Gastroesophageal sphincter (tissue), 3 donors: ENCODE data around the gene MTO1.

Experiments used
- EP300 ChIP-seq: sonication (generic); formaldehyde crosslinking; IDR thresholded peaks from one replicate; pipeline ENCODE4 v1.6.1; 2017; ENCODE audit warnings: antibody characterized with exemption, mild to moderate bottlenecking
- POLR2A ChIP-seq, 2 donors: fragments of 450-650 bp; IDR thresholded peaks; one replicate each; pipeline ENCODE4 v1.6.1; 2017; ENCODE audit warnings: antibody characterized with exemption in 2 of 2, mild to moderate bottlenecking in 2 of 2, moderate library complexity in 1 of 2
- POLR2AphosphoS5 ChIP-seq: sonication (generic); formaldehyde crosslinking; IDR thresholded peaks from one replicate; pipeline ENCODE4 v1.6.1; 2017; ENCODE audit warnings: antibody characterized with exemption
- TF ChIP-seq, protein P1 (sequence below), 4 experiments: fragments of 200-600 bp in 2 of 4; fragments of 450-650 bp in 2 of 4; sonication (generic) in 1 of 4; IDR thresholded peaks; one replicate each; pipeline ENCODE4 v1.5.1; 2017 to 2019; ENCODE audit warnings: antibody characterized with exemption in 4 of 4, mild to moderate bottlenecking in 2 of 4, moderate library complexity in 2 of 4

- TF ChIP-seq, protein P1, sequence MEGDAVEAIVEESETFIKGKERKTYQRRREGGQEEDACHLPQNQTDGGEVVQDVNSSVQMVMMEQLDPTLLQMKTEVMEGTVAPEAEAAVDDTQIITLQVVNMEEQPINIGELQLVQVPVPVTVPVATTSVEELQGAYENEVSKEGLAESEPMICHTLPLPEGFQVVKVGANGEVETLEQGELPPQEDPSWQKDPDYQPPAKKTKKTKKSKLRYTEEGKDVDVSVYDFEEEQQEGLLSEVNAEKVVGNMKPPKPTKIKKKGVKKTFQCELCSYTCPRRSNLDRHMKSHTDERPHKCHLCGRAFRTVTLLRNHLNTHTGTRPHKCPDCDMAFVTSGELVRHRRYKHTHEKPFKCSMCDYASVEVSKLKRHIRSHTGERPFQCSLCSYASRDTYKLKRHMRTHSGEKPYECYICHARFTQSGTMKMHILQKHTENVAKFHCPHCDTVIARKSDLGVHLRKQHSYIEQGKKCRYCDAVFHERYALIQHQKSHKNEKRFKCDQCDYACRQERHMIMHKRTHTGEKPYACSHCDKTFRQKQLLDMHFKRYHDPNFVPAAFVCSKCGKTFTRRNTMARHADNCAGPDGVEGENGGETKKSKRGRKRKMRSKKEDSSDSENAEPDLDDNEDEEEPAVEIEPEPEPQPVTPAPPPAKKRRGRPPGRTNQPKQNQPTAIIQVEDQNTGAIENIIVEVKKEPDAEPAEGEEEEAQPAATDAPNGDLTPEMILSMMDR (IDR thresholded peaks at IDR 0.05) = no peak
- TF ChIP-seq EP300 (no peak), POLR2AphosphoS5 (no peak), POLR2A (IDR thresholded peaks at IDR 0.05) (no peak)
These were observed 53.2 kb downstream of the MTO1 start for GRCh38 chr6:73514746-73515110.
